ENCODE data around the gene FDX2. TPM values are rescaled to one million over a fixed set of nuclear protein-coding genes. Genes with fewer than 3 reads are reported as not detected.

FDX2 gene
- total and polyA plus RNA-seq, 2 donors (not counting 1 experiment from before 2014, with no cell fraction given), result 14.0 to 21.0 TPM

GRCh38 chr19:10288662-10289166 is 27.1 kb downstream of the FDX2 start:
- H3K27me3 ChIP-seq (ENCODE audit: control insufficient read depth, insufficient read depth, low read length), result peaks cover 35% of the 10 kb centered on the region
- no peak overlapping the region for H3K4me2 ChIP-seq (ENCODE audit: extremely low read depth, insufficient read depth, low read length)
- peak overlapping the region in 2 of 4 experiments; percentile 7 to 57 for H3K4me3 ChIP-seq (replicated peaks in 1 of 4; ENCODE audit: control extremely low read depth in 1 of 4, insufficient read depth in 1 of 4, low read depth in 3 of 4, low read length in 4 of 4)
- no peaks in the 10 kb centered on the region for H3K36me3 ChIP-seq (ENCODE audit: control insufficient read depth, insufficient read depth, low read length)
- no peak overlapping the region for H3K9ac ChIP-seq (ENCODE audit: insufficient read depth, low read length)
- TF ChIP-seq EZH2 (IDR thresholded peaks at IDR 0.05; ENCODE audit: low read length, missing control alignments), result no peak
- TF ChIP-seq CTCF (conservative IDR thresholded peaks at IDR 0.05 in 1 of 2, IDR thresholded peaks at IDR 0.05 in 1 of 2; ENCODE audit: low read depth in 1 of 2, low read length in 2 of 2), result no peak
- no peaks in the 10 kb centered on the region for H3K9me3 ChIP-seq (ENCODE audit: control insufficient read depth, insufficient read depth, low read depth, low read length)
- DNase-seq (ENCODE audit: low read depth in 2 of 2), result peak in 1 of 2 donors; percentile 49
- H3K27ac ChIP-seq (ENCODE audit: insufficient read depth, low read length), result no peak overlapping the region
- H2AFZ ChIP-seq (ENCODE audit: low read length), result no peak overlapping the region
- no peaks in the 10 kb centered on the region for H4K20me1 ChIP-seq (ENCODE audit: control insufficient read depth, extremely low read depth, insufficient read depth, low read length)
- peaks cover 10% of the 10 kb centered on the region for H3K4me1 ChIP-seq (ENCODE audit: control insufficient read depth, extremely low read depth, insufficient read depth, low read length)
- H3K79me2 ChIP-seq (ENCODE audit: control insufficient read depth, insufficient read depth, low read length), result no peaks in the 10 kb centered on the region

- DNase-seq (ENCODE audit: low read depth in 2 of 2), result peak in 1 of 2 donors; percentile 83
- H3K9ac ChIP-seq (ENCODE audit: insufficient read depth, low read length), result no peak within 1 kb of the TSS
- H4K20me1 ChIP-seq (ENCODE audit: control insufficient read depth, extremely low read depth, insufficient read depth, low read length), result no peaks in the 10 kb centered on the region
- H3K9me3 ChIP-seq (ENCODE audit: control insufficient read depth, insufficient read depth, low read depth, low read length), result no peaks in the 10 kb centered on the region
- no peak within 1 kb of the TSS for H3K27ac ChIP-seq (ENCODE audit: insufficient read depth, low read length)
- H3K4me2 ChIP-seq (ENCODE audit: extremely low read depth, insufficient read depth, low read length), result peak within 1 kb of the TSS; percentile 25
- no peaks in the 10 kb centered on the region for H3K36me3 ChIP-seq (ENCODE audit: control insufficient read depth, insufficient read depth, low read length)
- H3K4me1 ChIP-seq (ENCODE audit: control insufficient read depth, extremely low read depth, insufficient read depth, low read length), result peaks cover 10% of the 10 kb centered on the region
- no peak within 1 kb of the TSS for H3K4me3 ChIP-seq (replicated peaks in 1 of 4; ENCODE audit: control extremely low read depth in 1 of 4, insufficient read depth in 1 of 4, low read depth in 3 of 4, low read length in 4 of 4)
- peaks cover 24% of the 10 kb centered on the region for H3K27me3 ChIP-seq (ENCODE audit: control insufficient read depth, insufficient read depth, low read length)
- H2AFZ ChIP-seq (ENCODE audit: low read length), result no peak within 1 kb of the TSS
- TF ChIP-seq CTCF (conservative IDR thresholded peaks at IDR 0.05 in 1 of 2, IDR thresholded peaks at IDR 0.05 in 1 of 2; ENCODE audit: low read depth in 1 of 2, low read length in 2 of 2) (no peak), EZH2 (IDR thresholded peaks at IDR 0.05; ENCODE audit: low read length, missing control alignments) (no peak)
- no peaks in the 10 kb centered on the region for H3K79me2 ChIP-seq (ENCODE audit: control insufficient read depth, insufficient read depth, low read length)
These were observed 28.7 kb downstream of the FDX2 start, which contains the start of gene ICAM4 for GRCh38 chr19:10286803-10287737. Gene ICAM4 (plus strand): TSS chr19:10286955. CDS start chr19:10287013, 58 bp downstream.

- H3K36me3 ChIP-seq (ENCODE audit: control insufficient read depth, insufficient read depth, low read length), result no peaks in the 10 kb centered on the region
- H3K79me2 ChIP-seq (ENCODE audit: control insufficient read depth, insufficient read depth, low read length), result no peaks in the 10 kb centered on the region
- no peak overlapping the region for H3K4me3 ChIP-seq (replicated peaks in 1 of 4; ENCODE audit: control extremely low read depth in 1 of 4, insufficient read depth in 1 of 4, low read depth in 3 of 4, low read length in 4 of 4)
- no peaks in the 10 kb centered on the region for H4K20me1 ChIP-seq (ENCODE audit: control insufficient read depth, extremely low read depth, insufficient read depth, low read length)
- no peaks in the 10 kb centered on the region for H3K9me3 ChIP-seq (ENCODE audit: control insufficient read depth, insufficient read depth, low read depth, low read length)
- H3K9ac ChIP-seq (ENCODE audit: insufficient read depth, low read length), result no peak overlapping the region
- DNase-seq (ENCODE audit: low read depth in 2 of 2), result no peak
- peaks cover 11% of the 10 kb centered on the region for H3K27me3 ChIP-seq (ENCODE audit: control insufficient read depth, insufficient read depth, low read length)
- H3K4me2 ChIP-seq (ENCODE audit: extremely low read depth, insufficient read depth, low read length), result no peak overlapping the region
- H3K27ac ChIP-seq (ENCODE audit: insufficient read depth, low read length), result no peak overlapping the region
- H2AFZ ChIP-seq (ENCODE audit: low read length), result no peak overlapping the region
- peaks cover 5% of the 10 kb centered on the region for H3K4me1 ChIP-seq (ENCODE audit: control insufficient read depth, extremely low read depth, insufficient read depth, low read length)
- TF ChIP-seq CTCF (conservative IDR thresholded peaks at IDR 0.05 in 1 of 2, IDR thresholded peaks at IDR 0.05 in 1 of 2; ENCODE audit: low read depth in 1 of 2, low read length in 2 of 2) (no peak), EZH2 (IDR thresholded peaks at IDR 0.05; ENCODE audit: low read length, missing control alignments) (no peak)
These were observed 30.4 kb downstream of the FDX2 start for GRCh38 chr19:10285393-10285792.
